CD14-positive monocyte (primary cell): ENCODE data around the gene GPR173. TPM values are rescaled to one million over a fixed set of nuclear protein-coding genes. Genes with fewer than 3 reads are reported as not detected.

Experiments
- DNase-seq, 3 donors: peaks; one replicate each; pipeline ENCODE4 v3.0.0-alpha.2; 2011 to 2022
- H2AFZ ChIP-seq: 2 replicates; pipeline ENCODE4 v1.6.0; 2012; ENCODE audit warnings: mild to moderate bottlenecking, low read depth, low read length, inconsistent platforms; ENCODE audit not compliant: insufficient read depth, poor library complexity, severe bottlenecking
- H3K27ac ChIP-seq, 2 donors: 1 replicate in 1 of 2; 2 replicates in 1 of 2; pipeline ENCODE4 v1.5.1; 2012 to 2013; ENCODE audit warnings: low read length in 2 of 2, control low read depth in 1 of 2, inconsistent platforms in 1 of 2, low read depth in 1 of 2, mild to moderate bottlenecking in 1 of 2
- H3K27me3 ChIP-seq, 2 donors: one replicate each; pipeline versions ENCODE4 v1.6.0 to v1.6.1; 2011 to 2013; ENCODE audit warnings: low read length in 2 of 2; ENCODE audit not compliant: control insufficient read depth in 2 of 2, insufficient read depth in 2 of 2
- H3K36me3 ChIP-seq, 2 donors: replicated peaks in 1 of 2; 1 replicate in 1 of 2; 2 replicates in 1 of 2; pipeline versions ENCODE4 v1.5.1 to v1.6.1; 2012 to 2013; ENCODE audit warnings: low read length in 2 of 2, control low read depth in 1 of 2, inconsistent platforms in 1 of 2, mild to moderate bottlenecking in 1 of 2; ENCODE audit not compliant: insufficient read depth in 2 of 2, control insufficient read depth in 1 of 2
- H3K4me1 ChIP-seq, 2 donors: 1 replicate in 1 of 2; 2 replicates in 1 of 2; pipeline versions ENCODE4 v1.5.1 to v1.6.1; 2012 to 2013; ENCODE audit warnings: low read length in 2 of 2, control low read depth in 1 of 2, inconsistent platforms in 1 of 2, mild to moderate bottlenecking in 1 of 2, moderate library complexity in 1 of 2; ENCODE audit not compliant: insufficient read depth in 2 of 2, control insufficient read depth in 1 of 2
- H3K4me2 ChIP-seq: replicated peaks from 2 replicates; pipeline ENCODE3; 2012; ENCODE audit warnings: low read length, moderate library complexity, mild to moderate bottlenecking; ENCODE audit not compliant: poor library complexity, severe bottlenecking; ENCODE audit errors: extremely low read depth
- H3K4me3 ChIP-seq, 3 experiments: fragments of 200-600 bp in 1 of 3; sonication (generic) in 1 of 3; replicated peaks in 1 of 3; 1 replicate in 2 of 3; 2 replicates in 1 of 3; pipeline ENCODE4 v1.5.1; 2011 to 2013; ENCODE audit warnings: low read length in 3 of 3, mild to moderate bottlenecking in 3 of 3, control low read depth in 2 of 3, low read depth in 2 of 3, inconsistent platforms in 1 of 3, moderate library complexity in 1 of 3
- H3K79me2 ChIP-seq: 2 replicates; pipeline ENCODE4 v1.6.0; 2012; ENCODE audit warnings: mild to moderate bottlenecking, control low read depth, inconsistent platforms, low read length, moderate library complexity; ENCODE audit not compliant: insufficient read depth
- H3K9ac ChIP-seq: 2 replicates; pipeline ENCODE4 v1.6.0; 2017; ENCODE audit warnings: low read length, mild to moderate bottlenecking; ENCODE audit not compliant: insufficient read depth, poor library complexity, severe bottlenecking
- H3K9me3 ChIP-seq, 2 donors: replicated peaks in 1 of 2; 1 replicate in 1 of 2; 2 replicates in 1 of 2; pipeline versions ENCODE4 v1.5.1 to v1.6.1; 2012 to 2013; ENCODE audit warnings: low read length in 2 of 2, control low read depth in 1 of 2; ENCODE audit not compliant: control insufficient read depth in 1 of 2, insufficient read depth in 1 of 2
- H4K20me1 ChIP-seq: 2 replicates; pipeline ENCODE4 v1.6.0; 2012; ENCODE audit warnings: mild to moderate bottlenecking, low read length, control low read depth, moderate library complexity; ENCODE audit not compliant: insufficient read depth
- H3K27ac Mint-ChIP-seq, 7 donors: one replicate each; pipeline ENCODE4 v1.8.0; 2020; ENCODE audit warnings: mild to moderate bottlenecking in 7 of 7, mixed read lengths in 7 of 7, moderate library complexity in 6 of 7, inconsistent platforms in 2 of 7
- H3K27me3 Mint-ChIP-seq, 3 donors: one replicate each; pipeline ENCODE4 v1.8.0; 2021 to 2022; ENCODE audit warnings: low read depth in 3 of 3, mild to moderate bottlenecking in 3 of 3, mixed read lengths in 3 of 3, moderate library complexity in 3 of 3, inconsistent platforms in 1 of 3
- H3K36me3 Mint-ChIP-seq, 2 donors: one replicate each; pipeline ENCODE4 v1.8.0; 2020; ENCODE audit warnings: mixed read lengths in 2 of 2, inconsistent platforms in 1 of 2, mild to moderate bottlenecking in 1 of 2
- H3K4me1 Mint-ChIP-seq: one replicate; pipeline ENCODE4 v1.8.0; 2020; ENCODE audit warnings: mild to moderate bottlenecking, mixed read lengths
- H3K4me3 Mint-ChIP-seq, 2 donors: one replicate each; pipeline ENCODE4 v1.8.0; 2020; ENCODE audit warnings: mild to moderate bottlenecking in 2 of 2, mixed read lengths in 2 of 2, moderate library complexity in 1 of 2
- H3K9me3 Mint-ChIP-seq, 7 donors: one replicate each; pipeline ENCODE4 v1.8.0; 2020 to 2022; ENCODE audit warnings: mixed read lengths in 7 of 7, mild to moderate bottlenecking in 6 of 7, moderate library complexity in 6 of 7, inconsistent platforms in 2 of 7
- CTCF ChIP-seq: fragments of 200-600 bp; IDR thresholded peaks from one replicate; pipeline ENCODE4 v1.8.0; 2022; ENCODE audit warnings: antibody characterized with exemption, mild to moderate bottlenecking
- WGBS: methylation state at CpG from one replicate; pipeline ENCODE4 v1.1.5; 2013; ENCODE audit warnings: missing lambda C conversion rate; ENCODE audit not compliant: insufficient coverage; 5-methylcytosine and 5-hydroxymethylcytosine counted together
- intact Hi-C, 2 donors: fragments of 100-400 bp; cut with micrococcal nuclease; formaldehyde crosslinking; loops; one replicate each; pipeline versions ENCODE4 v1.15.0 to v1.15.1; 2023
- polyA plus RNA-seq, 3 donors: library from polyadenylated mRNA; depleted of rRNA in 1 of 3; unstranded in 2 of 3; stranded (reverse) in 1 of 3; fragments of 300-500 nt in 2 of 3; fragments of >200 nt in 1 of 3; fragmentation: Illumina TruSeq in 2 of 3; gene quantifications; 1 replicate in 2 of 3; 2 replicates in 1 of 3; pipeline ENCODE4 v1.2.3, GENCODE V29; 2012 to 2021

The GPR173 gene
- polyA plus RNA-seq, 3 donors = 0.43 TPM; not detected in 2

DNA sequence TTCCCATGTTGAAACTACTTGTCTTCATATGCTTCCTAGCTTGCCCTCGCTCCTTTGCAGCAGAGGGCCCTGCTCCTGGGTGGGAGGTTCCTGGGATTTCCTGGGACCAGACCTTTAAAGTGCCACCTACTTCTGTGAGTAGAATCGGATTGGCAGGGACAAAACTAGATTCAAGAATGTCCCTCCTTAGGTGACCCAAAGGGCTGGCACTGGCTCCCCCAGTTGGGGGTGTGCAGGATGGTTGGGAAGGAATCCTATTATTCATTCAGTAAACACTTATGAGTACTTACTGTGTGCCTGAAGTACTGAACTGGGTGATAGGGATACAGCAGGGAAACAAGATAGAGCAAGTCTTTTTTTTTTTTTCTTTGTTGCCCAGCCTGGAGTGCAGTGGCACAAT is 42.8 kb downstream of the GPR173 start:
- Histone ChIP-seq H3K4me1 (peaks cover 28 to 35% of the 10 kb centered on the region in 2 donors), H3K4me2 (no peak overlapping the region), H3K79me2 (no peaks in the 10 kb centered on the region), H3K27me3 (no peaks in the 10 kb centered on the region), H3K36me3 (no peaks in the 10 kb centered on the region), H3K9ac (no peak overlapping the region), H2AFZ (no peak overlapping the region), H4K20me1 (no peaks in the 10 kb centered on the region), H3K27ac (no peak overlapping the region), H3K9me3 (no peaks in the 10 kb centered on the region), H3K4me3 (no peak overlapping the region)
- H3K27me3 Mint-ChIP-seq = peaks cover 9 to 27% (median 13%) of the 10 kb centered on the region in 3 donors
- peaks cover 0 to under 1% of the 10 kb centered on the region in 2 donors for H3K36me3 Mint-ChIP-seq
- TF ChIP-seq CTCF = no peak
- no peak overlapping the region for H3K4me3 Mint-ChIP-seq
- peaks cover 35% of the 10 kb centered on the region for H3K4me1 Mint-ChIP-seq
- peaks cover 0 to 6% (median 0%) of the 10 kb centered on the region in 7 donors for H3K9me3 Mint-ChIP-seq
- DNase-seq = no peak
- H3K27ac Mint-ChIP-seq = no peak overlapping the region
- intact Hi-C loops = loop anchor here in 1 of 2 donors (10.0 kb wide), 1 partner anchor 133 kb away; the partner anchor contains the start of gene KDM5C
- no CpG with 5 or more reads among the region's 2 CpGs for WGBS

GRCh38 chrX:53093177-53093655 is 44.6 kb downstream of the GPR173 start:
- DNase-seq = peak; percentile 58 to 68 (median 62)
- no CpG with 5 or more reads among the region's 16 CpGs for WGBS
- peaks cover 18 to 23% of the 10 kb centered on the region in 2 donors for H3K4me1 ChIP-seq
- no peaks in the 10 kb centered on the region for H3K36me3 Mint-ChIP-seq
- peak; percentile 58 for TF ChIP-seq CTCF
- H3K36me3 ChIP-seq = no peaks in the 10 kb centered on the region
- peak overlapping the region; percentile 71 for H3K4me2 ChIP-seq
- peak overlapping the region; percentile 82 to 90 for H3K4me3 Mint-ChIP-seq
- peak overlapping the region; percentile 43 to 80 (median 70) for H3K4me3 ChIP-seq
- peak overlapping the region; percentile 83 for H2AFZ ChIP-seq
- H3K9me3 ChIP-seq = no peaks in the 10 kb centered on the region
- peak overlapping the region; percentile 67 to 75 for H3K27ac ChIP-seq
- no peaks in the 10 kb centered on the region for H4K20me1 ChIP-seq
- no peaks in the 10 kb centered on the region for H3K79me2 ChIP-seq
- peak overlapping the region; percentile 65 for H3K9ac ChIP-seq
- peaks cover 9 to 21% (median 9%) of the 10 kb centered on the region in 3 donors for H3K27me3 Mint-ChIP-seq
- H3K9me3 Mint-ChIP-seq = peaks cover 0 to 6% (median 0%) of the 10 kb centered on the region in 7 donors
- peaks cover 23% of the 10 kb centered on the region for H3K4me1 Mint-ChIP-seq
- intact Hi-C loops = loop anchor here in 1 of 2 donors (2.0 to 10.0 kb wide), 2 partner anchors 20 to 132 kb away; partner anchors contain the start of gene KDM5C
- no peaks in the 10 kb centered on the region for H3K27me3 ChIP-seq
- H3K27ac Mint-ChIP-seq = peak overlapping the region; percentile 79 to 94 (median 89)
